ENCODE data around the gene PDX1.

PDX1 gene

DNA sequence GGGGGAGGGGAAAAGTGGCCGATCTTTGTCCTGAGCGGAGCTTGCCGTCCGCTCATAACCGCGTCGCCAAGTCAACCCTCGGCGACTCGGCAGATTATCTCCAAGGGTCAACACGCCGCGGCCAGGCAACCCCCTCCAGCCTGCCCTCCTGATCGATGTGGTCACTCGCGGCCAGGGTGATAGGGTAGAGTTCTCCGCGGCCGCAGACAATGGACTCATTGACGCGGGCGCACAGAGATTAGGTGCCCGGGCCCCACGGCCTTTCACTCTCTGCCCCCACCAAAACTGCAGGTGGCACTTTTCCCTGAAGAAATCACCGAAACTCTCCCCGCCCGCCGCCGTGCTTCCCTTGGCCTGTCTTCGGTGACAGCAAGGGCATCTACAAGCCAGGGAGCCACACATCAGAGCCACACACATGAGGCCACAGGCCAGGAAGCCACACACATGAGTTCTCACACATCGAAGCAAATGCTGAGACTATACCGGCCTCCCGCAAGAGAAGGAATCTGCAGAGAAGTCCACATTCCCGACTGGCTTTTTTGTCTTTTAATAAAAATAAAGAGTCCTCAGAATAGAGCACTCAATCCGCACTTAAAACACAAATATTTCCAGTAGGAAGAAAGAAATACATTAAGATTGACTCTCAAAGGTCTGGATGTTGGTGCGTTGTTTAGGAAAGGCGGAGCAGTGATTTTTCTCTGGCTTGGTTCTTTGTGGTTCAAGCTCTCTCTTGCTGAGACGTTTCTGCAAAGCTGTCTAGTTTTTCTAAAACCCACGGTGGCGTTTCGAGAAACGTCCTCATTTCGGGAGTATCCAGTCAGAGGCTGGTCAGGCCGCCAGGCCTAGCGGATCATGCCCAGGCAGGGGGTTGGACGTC is 1.5 kb upstream of the PDX1 start:
- Histone ChIP-seq H3K27ac (ENCODE audit: low read depth, low read length) (no peak overlapping the region), H3K36me3 (ENCODE audit: control insufficient read depth, low read length) (no peaks in the 10 kb centered on the region), H4K20me1 (ENCODE audit: control insufficient read depth, insufficient read depth, low read depth, low read length) (no peaks in the 10 kb centered on the region), H3K4me2 (ENCODE audit: low read length) (no peak overlapping the region), H3K4me1 (ENCODE audit: control insufficient read depth, low read length) (no peaks in the 10 kb centered on the region), H3K9me2 (replicated peaks; ENCODE audit: control insufficient read depth, low read length) (no peaks in the 10 kb centered on the region), H3K27me3 (ENCODE audit: control insufficient read depth, low read length) (peaks cover 39% of the 10 kb centered on the region), H3F3A (ENCODE audit: control insufficient read depth, insufficient read depth) (no peaks in the 10 kb centered on the region), H3K4me3 (ENCODE audit: low read length) (no peak overlapping the region), H3K79me2 (ENCODE audit: control insufficient read depth, low read length) (no peaks in the 10 kb centered on the region), H3K9me3 (ENCODE audit: control insufficient read depth, insufficient read depth, low read length) (no peaks in the 10 kb centered on the region)
- TF ChIP-seq, protein P1, sequence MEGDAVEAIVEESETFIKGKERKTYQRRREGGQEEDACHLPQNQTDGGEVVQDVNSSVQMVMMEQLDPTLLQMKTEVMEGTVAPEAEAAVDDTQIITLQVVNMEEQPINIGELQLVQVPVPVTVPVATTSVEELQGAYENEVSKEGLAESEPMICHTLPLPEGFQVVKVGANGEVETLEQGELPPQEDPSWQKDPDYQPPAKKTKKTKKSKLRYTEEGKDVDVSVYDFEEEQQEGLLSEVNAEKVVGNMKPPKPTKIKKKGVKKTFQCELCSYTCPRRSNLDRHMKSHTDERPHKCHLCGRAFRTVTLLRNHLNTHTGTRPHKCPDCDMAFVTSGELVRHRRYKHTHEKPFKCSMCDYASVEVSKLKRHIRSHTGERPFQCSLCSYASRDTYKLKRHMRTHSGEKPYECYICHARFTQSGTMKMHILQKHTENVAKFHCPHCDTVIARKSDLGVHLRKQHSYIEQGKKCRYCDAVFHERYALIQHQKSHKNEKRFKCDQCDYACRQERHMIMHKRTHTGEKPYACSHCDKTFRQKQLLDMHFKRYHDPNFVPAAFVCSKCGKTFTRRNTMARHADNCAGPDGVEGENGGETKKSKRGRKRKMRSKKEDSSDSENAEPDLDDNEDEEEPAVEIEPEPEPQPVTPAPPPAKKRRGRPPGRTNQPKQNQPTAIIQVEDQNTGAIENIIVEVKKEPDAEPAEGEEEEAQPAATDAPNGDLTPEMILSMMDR (IDR thresholded peaks at IDR 0.05; ENCODE audit: low read depth, low read length, poor library complexity, severe bottlenecking) = no peak
- no peak for TF ChIP-seq EZH2phosphoT487 (IDR thresholded peaks at IDR 0.05; ENCODE audit: borderline replicate concordance, low read length)

DNA sequence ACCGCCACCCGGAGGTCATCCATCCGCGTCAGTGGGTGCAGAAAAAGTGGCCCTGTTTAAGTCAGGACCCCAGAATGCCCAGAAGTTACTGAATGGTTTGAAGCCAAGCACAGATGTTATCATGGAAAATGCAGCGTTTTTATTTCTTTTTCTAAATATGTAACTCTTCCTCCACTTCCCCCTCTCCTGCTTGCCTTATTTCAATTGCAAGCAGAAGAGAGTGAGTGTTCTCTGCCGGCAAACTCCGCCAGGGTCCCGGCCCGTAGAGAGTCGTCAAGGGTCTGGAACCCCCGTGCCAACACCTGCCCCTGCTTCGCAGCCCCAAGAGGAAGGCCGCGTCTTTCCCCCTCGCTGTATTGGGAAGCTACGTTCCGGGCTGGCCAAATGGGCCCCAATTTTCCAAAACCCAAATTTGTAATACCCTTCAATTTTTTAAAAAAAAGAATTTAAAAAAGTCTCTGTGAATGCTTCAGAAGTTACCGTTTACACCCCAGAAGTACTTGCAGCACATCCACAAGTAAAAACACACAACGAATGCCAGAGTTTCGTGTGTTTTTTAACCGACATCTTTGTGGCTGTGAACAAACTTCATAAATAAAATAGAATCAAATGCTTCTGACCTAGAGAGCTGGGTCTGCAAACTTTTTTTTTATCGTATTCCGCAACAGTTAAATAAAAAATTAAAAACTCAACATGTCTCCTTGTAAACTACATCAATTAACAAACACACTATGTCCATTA is 712 bp upstream of the PDX1 start:
- no peak overlapping the region for H3K4me2 ChIP-seq (ENCODE audit: low read length)
- TF ChIP-seq, protein P1 (IDR thresholded peaks at IDR 0.05; ENCODE audit: low read depth, low read length, poor library complexity, severe bottlenecking) = no peak
- no peak for TF ChIP-seq EZH2phosphoT487 (IDR thresholded peaks at IDR 0.05; ENCODE audit: borderline replicate concordance, low read length)

DNA sequence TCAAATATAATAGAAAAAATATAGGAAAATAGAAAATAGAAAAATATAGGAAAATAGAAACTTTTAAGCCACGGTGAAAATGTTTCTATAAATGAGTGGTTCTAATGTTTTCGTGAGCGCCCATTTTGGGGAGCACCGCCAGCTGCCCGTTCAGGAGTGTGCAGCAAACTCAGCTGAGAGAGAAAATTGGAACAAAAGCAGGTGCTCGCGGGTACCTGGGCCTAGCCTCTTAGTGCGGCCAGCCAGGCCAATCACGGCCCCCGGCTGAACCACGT is 204 bp upstream of the PDX1 start:
- no peak overlapping the region for H3K4me2 ChIP-seq (ENCODE audit: low read length)
- TF ChIP-seq EZH2phosphoT487 (IDR thresholded peaks at IDR 0.05; ENCODE audit: borderline replicate concordance, low read length) = no peak
- TF ChIP-seq, protein P1 (IDR thresholded peaks at IDR 0.05; ENCODE audit: low read depth, low read length, poor library complexity, severe bottlenecking) = no peak
- H3K27ac ChIP-seq (ENCODE audit: low read depth, low read length) = no peak overlapping the region
- H4K20me1 ChIP-seq (ENCODE audit: control insufficient read depth, insufficient read depth, low read depth, low read length) = no peaks in the 10 kb centered on the region
- H3K9me3 ChIP-seq (ENCODE audit: control insufficient read depth, insufficient read depth, low read length) = no peaks in the 10 kb centered on the region
- H3K36me3 ChIP-seq (ENCODE audit: control insufficient read depth, low read length) = no peaks in the 10 kb centered on the region
- no peak overlapping the region for H3K4me3 ChIP-seq (ENCODE audit: low read length)
- no peaks in the 10 kb centered on the region for H3K79me2 ChIP-seq (ENCODE audit: control insufficient read depth, low read length)
- no peaks in the 10 kb centered on the region for H3K4me1 ChIP-seq (ENCODE audit: control insufficient read depth, low read length)
- peaks cover 39% of the 10 kb centered on the region for H3K27me3 ChIP-seq (ENCODE audit: control insufficient read depth, low read length)
- no peaks in the 10 kb centered on the region for H3F3A ChIP-seq (ENCODE audit: control insufficient read depth, insufficient read depth)
- no peaks in the 10 kb centered on the region for H3K9me2 ChIP-seq (replicated peaks; ENCODE audit: control insufficient read depth, low read length)

More for the DNA sequence above, 712 bp upstream of the PDX1 start:
- Histone ChIP-seq H3K4me1 (ENCODE audit: control insufficient read depth, low read length) (no peaks in the 10 kb centered on the region), H3K27ac (ENCODE audit: low read depth, low read length) (no peak overlapping the region), H4K20me1 (ENCODE audit: control insufficient read depth, insufficient read depth, low read depth, low read length) (no peaks in the 10 kb centered on the region), H3K79me2 (ENCODE audit: control insufficient read depth, low read length) (no peaks in the 10 kb centered on the region), H3K36me3 (ENCODE audit: control insufficient read depth, low read length) (no peaks in the 10 kb centered on the region), H3K4me3 (ENCODE audit: low read length) (no peak overlapping the region), H3K27me3 (ENCODE audit: control insufficient read depth, low read length) (peaks cover 39% of the 10 kb centered on the region), H3F3A (ENCODE audit: control insufficient read depth, insufficient read depth) (no peaks in the 10 kb centered on the region), H3K9me2 (replicated peaks; ENCODE audit: control insufficient read depth, low read length) (no peaks in the 10 kb centered on the region), H3K9me3 (ENCODE audit: control insufficient read depth, insufficient read depth, low read length) (no peaks in the 10 kb centered on the region)

All from DOHH2 (cell line).